SK-N-SH (cell line): ENCODE results near the gene FOXP1. TPM values are rescaled to one million over a fixed set of nuclear protein-coding genes. Genes with fewer than 3 reads are reported as not detected.

Experiments
- CTCF ChIA-PET: fragments of 300-600, 350-600 bp; formaldehyde crosslinking; extraction: SDS; loops from one replicate; lab custom pipeline; 2021; lab: Yijun Ruan, JAX
- POLR2A ChIA-PET: fragments of 350-600 bp; sonication (Branson Sonifier 250); formaldehyde crosslinking; extraction: SDS; loops from one replicate; lab custom pipeline; 2020; ENCODE audit warnings: antibody characterized with exemption, inconsistent platforms; lab: Yijun Ruan, JAX
- DNase-seq: peaks from one replicate; pipeline ENCODE4 v3.0.0; 2012
- H2AFZ ChIP-seq: fragments of 200-600 bp; sonication (generic); 2 replicates; pipeline ENCODE4 v1.8.1; 2016; ENCODE audit warnings: antibody characterized with exemption, mild to moderate bottlenecking, low read depth
- H3F3A ChIP-seq: fragments of 200-600 bp; sonication (generic); replicated peaks from 2 replicates; pipeline ENCODE3; 2016; ENCODE audit warnings: antibody characterized with exemption, mild to moderate bottlenecking; ENCODE audit not compliant: insufficient read depth
- H3K27ac ChIP-seq, 2 experiments: fragments of 200-500 bp in 1 of 2; fragments of 200-600 bp in 1 of 2; sonication (Bioruptor generic) in 1 of 2; sonication (generic), shearing (Covaris generic) in 1 of 2; 2 replicates each; pipeline versions ENCODE4 v1.5.1 to v1.6.1; 2014 to 2016; ENCODE audit warnings: low read depth in 2 of 2, inconsistent platforms in 1 of 2, low read length in 1 of 2, mild to moderate bottlenecking in 1 of 2, mixed read lengths in 1 of 2
- H3K27me3 ChIP-seq: fragments of 200-600 bp; sonication (generic), shearing (Covaris generic); 2 replicates; pipeline ENCODE4 v1.6.1; 2016; ENCODE audit warnings: mixed run types; ENCODE audit not compliant: insufficient read depth
- H3K36me3 ChIP-seq, 2 experiments: fragments of 200-500 bp in 1 of 2; fragments of 200-600 bp in 1 of 2; sonication (Bioruptor generic) in 1 of 2; sonication (generic) in 1 of 2; replicated peaks in 1 of 2; 2 replicates each; pipeline versions ENCODE3 to v1.5.1; 2014 to 2016; ENCODE audit warnings: low read length in 1 of 2, mild to moderate bottlenecking in 1 of 2; ENCODE audit not compliant: insufficient read depth in 2 of 2, control insufficient read depth in 1 of 2
- H3K4me1 ChIP-seq, 2 experiments: fragments of 200-500 bp in 1 of 2; fragments of 200-600 bp in 1 of 2; sonication (Bioruptor generic) in 1 of 2; sonication (generic), shearing (Covaris generic) in 1 of 2; 2 replicates each; pipeline versions ENCODE4 v1.5.1 to v1.6.1; 2014 to 2016; ENCODE audit warnings: low read depth in 1 of 2, low read length in 1 of 2, mixed run types in 1 of 2; ENCODE audit not compliant: insufficient read depth in 2 of 2, control insufficient read depth in 1 of 2
- H3K4me2 ChIP-seq: fragments of 200-600 bp; sonication (generic), shearing (Covaris generic); 2 replicates; pipeline ENCODE4 v1.6.1; 2017; ENCODE audit warnings: mixed run types
- H3K4me3 ChIP-seq, 2 experiments: fragments of 200-500 bp in 1 of 2; fragments of 200-600 bp in 1 of 2; sonication (Bioruptor generic) in 1 of 2; sonication (generic), shearing (Covaris generic) in 1 of 2; 2 replicates each; pipeline versions ENCODE4 v1.5.1 to v1.8.1; 2014 to 2016; ENCODE audit warnings: low read depth in 2 of 2, inconsistent platforms in 1 of 2, low read length in 1 of 2, mild to moderate bottlenecking in 1 of 2, mixed read lengths in 1 of 2, moderate library complexity in 1 of 2
- H3K79me2 ChIP-seq: fragments of 200-600 bp; sonication (generic); 2 replicates; pipeline ENCODE4 v1.8.1; 2017; ENCODE audit warnings: mild to moderate bottlenecking; ENCODE audit not compliant: insufficient read depth
- H3K9ac ChIP-seq: fragments of 200-600 bp; sonication (generic); 2 replicates; pipeline ENCODE4 v1.6.1; 2017; ENCODE audit warnings: mixed run types
- H3K9me2 ChIP-seq: fragments of 200-600 bp; sonication (generic); 2 replicates; pipeline ENCODE4 v1.6.1; 2017; ENCODE audit warnings: mixed run types
- H3K9me3 ChIP-seq: fragments of 200-600 bp; sonication (generic); 2 replicates; pipeline ENCODE4 v1.6.1; 2017; ENCODE audit warnings: mixed run types, mild to moderate bottlenecking, moderate library complexity
- H4K20me1 ChIP-seq: fragments of 200-600 bp; sonication (generic); 2 replicates; pipeline ENCODE4 v1.6.1; 2017; ENCODE audit warnings: mild to moderate bottlenecking, mixed run types; ENCODE audit not compliant: insufficient read depth
- ELF1 ChIP-seq: IDR thresholded peaks from 2 replicates; pipeline ENCODE4 v1.4.0; 2012
- EZH2phosphoT487 ChIP-seq: fragments of 200-600 bp; sonication (generic); IDR thresholded peaks from 2 replicates; pipeline ENCODE4 v1.6.1; 2017; ENCODE audit warnings: low read depth, mixed run types, mild to moderate bottlenecking, antibody characterized with exemption, moderate library complexity, borderline replicate concordance
- FOXM1 ChIP-seq: IDR thresholded peaks from 2 replicates; pipeline ENCODE4 v1.4.0; 2012; ENCODE audit warnings: low read depth, mild to moderate bottlenecking
- IRF3 ChIP-seq: fragments of 150-350 bp; IDR thresholded peaks from 2 replicates; pipeline ENCODE4 v1.6.1; 2016; ENCODE audit warnings: mild to moderate bottlenecking, low read depth, low read length
- MEF2A ChIP-seq: IDR thresholded peaks from 2 replicates; pipeline ENCODE4 v1.4.0; 2012; ENCODE audit warnings: low read depth, borderline replicate concordance
- RCOR1 ChIP-seq: fragments of 150-350 bp; IDR thresholded peaks from 2 replicates; pipeline ENCODE4 v1.6.1; 2017; ENCODE audit warnings: antibody characterized with exemption, low read length
- RXRA ChIP-seq: IDR thresholded peaks from 2 replicates; pipeline ENCODE4 v1.4.0; 2012; ENCODE audit warnings: low read depth, mild to moderate bottlenecking, borderline replicate concordance
- SMC3 ChIP-seq: IDR thresholded peaks from 2 replicates; pipeline ENCODE4 v1.6.1; 2012; ENCODE audit warnings: low read depth, low read length, improper control_type of control experiment
- TCF12 ChIP-seq: IDR thresholded peaks from 2 replicates; pipeline ENCODE4 v1.4.0; 2012
- TEAD4 ChIP-seq: IDR thresholded peaks from 2 replicates; pipeline ENCODE4 v1.4.0; 2012; ENCODE audit warnings: mild to moderate bottlenecking, borderline replicate concordance; ENCODE audit not compliant: insufficient read depth
- WGBS: methylation state at CpG from one replicate; pipeline ENCODE4 v1.1.6; 2017; ENCODE audit warnings: low lambda C conversion rate; 5-methylcytosine and 5-hydroxymethylcytosine counted together
- polyA plus RNA-seq, 3 experiments: library from polyadenylated mRNA; depleted of rRNA; stranded (reverse); fragments of >200 nt; gene quantifications; 2 replicates each; pipeline ENCODE4 v1.2.3, GENCODE V29; 2012
- TF ChIP-seq, protein P1 (sequence below): IDR thresholded peaks from 2 replicates; pipeline ENCODE4; 2012

FOXP1 gene
- polyA plus RNA-seq, 1 of the 3 experiments (the other 2 are of a cell fraction) = 8.8 TPM

DNA sequence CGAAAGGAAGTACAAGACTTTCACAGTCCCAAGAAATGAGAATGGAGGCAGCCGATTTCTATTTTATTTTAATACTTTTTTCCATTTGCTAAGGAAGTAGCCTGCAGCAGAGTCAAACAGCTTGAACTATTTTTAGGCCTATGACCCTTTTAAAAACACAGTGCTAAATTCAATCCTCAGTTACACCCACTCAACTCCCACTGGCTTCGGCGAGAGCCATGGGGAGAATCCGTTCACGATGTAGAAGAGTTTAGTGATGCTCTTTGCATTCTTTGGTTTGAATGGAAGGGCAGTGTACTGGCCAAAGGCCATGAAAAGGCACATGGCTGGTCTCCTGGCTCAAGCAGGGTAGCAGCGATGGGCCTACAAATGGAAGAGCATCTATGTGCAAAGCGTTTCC lies 343.5 kb downstream of the FOXP1 start:
- 90% methylated on average over 8 of the region's 8 CpGs for WGBS
- H3K9me3 ChIP-seq = no peaks in the 10 kb centered on the region
- peak overlapping the region in 1 of 2 experiments; percentile 48; a peak in 2 of 4 replicates for H3K27ac ChIP-seq
- H3K9ac ChIP-seq = no peak overlapping the region
- H3K79me2 ChIP-seq = peaks cover 56% of the 10 kb centered on the region
- H4K20me1 ChIP-seq = no peaks in the 10 kb centered on the region
- no peak overlapping the region for H2AFZ ChIP-seq
- ChIA-PET POLR2A (no interaction called here), CTCF (no interaction called here)
- H3K4me2 ChIP-seq = no peak overlapping the region
- DNase-seq = no peak
- no peaks in the 10 kb centered on the region for H3K27me3 ChIP-seq
- H3K4me3 ChIP-seq = no peak overlapping the region
- H3K4me1 ChIP-seq = peaks cover 10 to 12% of the 10 kb centered on the region in 2 experiments; a peak in 3 of 4 replicates
- no peak for TF ChIP-seq IRF3
- TF ChIP-seq TEAD4 = no peak
- TF ChIP-seq, protein P1, sequence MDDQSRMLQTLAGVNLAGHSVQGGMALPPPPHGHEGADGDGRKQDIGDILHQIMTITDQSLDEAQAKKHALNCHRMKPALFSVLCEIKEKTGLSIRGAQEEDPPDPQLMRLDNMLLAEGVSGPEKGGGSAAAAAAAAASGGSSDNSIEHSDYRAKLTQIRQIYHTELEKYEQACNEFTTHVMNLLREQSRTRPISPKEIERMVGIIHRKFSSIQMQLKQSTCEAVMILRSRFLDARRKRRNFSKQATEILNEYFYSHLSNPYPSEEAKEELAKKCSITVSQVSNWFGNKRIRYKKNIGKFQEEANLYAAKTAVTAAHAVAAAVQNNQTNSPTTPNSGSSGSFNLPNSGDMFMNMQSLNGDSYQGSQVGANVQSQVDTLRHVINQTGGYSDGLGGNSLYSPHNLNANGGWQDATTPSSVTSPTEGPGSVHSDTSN = no peak
- H3K9me2 ChIP-seq = no peaks in the 10 kb centered on the region
- H3F3A ChIP-seq = peaks cover 10% of the 10 kb centered on the region
- no peaks in the 10 kb centered on the region for H3K36me3 ChIP-seq

- ChIA-PET POLR2A (interaction anchor here (0.6 kb wide), 1 partner anchor 10 kb away, joined by 3 read pairs; no protein-coding TSS in a partner anchor), CTCF (no interaction called here)
- 97% methylated on average over 3 of the region's 4 CpGs for WGBS
- H3K79me2 ChIP-seq = peaks cover 47% of the 10 kb centered on the region
- H3K4me2 ChIP-seq = no peak overlapping the region
- TF ChIP-seq RXRA = no peak
- no peak for TF ChIP-seq ELF1
- TF ChIP-seq MEF2A = no peak
- no peak for TF ChIP-seq FOXM1
- TF ChIP-seq RCOR1 = no peak
- no peak for TF ChIP-seq SMC3
- no peak for TF ChIP-seq EZH2phosphoT487
- TF ChIP-seq TCF12 = no peak
- no peaks in the 10 kb centered on the region for H3F3A ChIP-seq
- H3K4me3 ChIP-seq = no peak overlapping the region
- H4K20me1 ChIP-seq = no peaks in the 10 kb centered on the region
- DNase-seq = no peak
- no peaks in the 10 kb centered on the region for H3K27me3 ChIP-seq
- no peak overlapping the region for H2AFZ ChIP-seq
- no peaks in the 10 kb centered on the region for H3K36me3 ChIP-seq
- H3K9ac ChIP-seq = no peak overlapping the region
- no peaks in the 10 kb centered on the region for H3K9me2 ChIP-seq
- H3K9me3 ChIP-seq = no peaks in the 10 kb centered on the region
- peaks cover 0 to 7% of the 10 kb centered on the region in 2 experiments; a peak in 2 of 4 replicates for H3K4me1 ChIP-seq
- H3K27ac ChIP-seq = no peak overlapping the region
These were observed 345.2 kb downstream of the FOXP1 start for GRCh38 chr3:71238355-71238757.
